HepG2 (cell line): ENCODE measurements around the gene PGM2. TPM values are rescaled to one million over a fixed set of nuclear protein-coding genes. Genes with fewer than 3 reads are reported as not detected.

Experiments used
- ATAC-seq: fragments of 200-7000 bp; cut with Tn5 transposase; 3 replicates; pipeline ENCODE4 v1.9.1; 2020; ENCODE audit warnings: mild to moderate bottlenecking, moderate library complexity
- BruUV-seq: library from RNA; stranded (reverse); fragments of 400-500 nt; replicated peaks from 2 replicates; lab custom pipeline; 2021; lab: Mats Ljungman, UMichigan
- CTCF ChIA-PET: fragments of 300-600 bp; formaldehyde crosslinking; extraction: SDS; loops from one replicate; lab custom pipeline; 2021; ENCODE audit warnings: low total read pairs, inconsistent platforms, low intra/inter-chr PET ratio; lab: Yijun Ruan, JAX
- POLR2A ChIA-PET: fragments of 350-600 bp; sonication (Branson Sonifier 250); formaldehyde crosslinking; loops from one replicate; lab custom pipeline; 2020; ENCODE audit warnings: antibody characterized with exemption, inconsistent platforms; lab: Yijun Ruan, JAX
- DNase-seq: peaks from one replicate; pipeline ENCODE4 v3.0.0-alpha.2; 2015; ENCODE audit warnings: low spot score
- FAIRE-seq: peaks from 3 replicates; lab custom pipeline; 2011; peaks lifted over from hg19 to GRCh38; lab: Jason Lieb, UNC
- H2AFZ ChIP-seq: one replicate; pipeline ENCODE4 v1.6.1; 2011; ENCODE audit warnings: low read length, inconsistent platforms
- H3K27ac ChIP-seq: fragments of 300-600 bp; 3 replicates; pipeline ENCODE4 v1.8.0; 2011; ENCODE audit warnings: mixed run types, mild to moderate bottlenecking, mixed read lengths, low read length, inconsistent platforms; ENCODE audit not compliant: insufficient read depth; ENCODE audit errors: extremely low read length
- H3K27me3 ChIP-seq, 2 experiments: fragments of 200-600 bp in 1 of 2; 2 replicates in 1 of 2; 3 replicates in 1 of 2; pipeline versions ENCODE4 v1.6.0 to v1.8.0; 2011; ENCODE audit warnings: low read length in 2 of 2, mild to moderate bottlenecking in 2 of 2, moderate library complexity in 2 of 2, inconsistent platforms in 1 of 2; ENCODE audit not compliant: insufficient read depth in 2 of 2, control insufficient read depth in 1 of 2
- H3K36me3 ChIP-seq, 2 experiments: fragments of 200-600 bp in 1 of 2; replicated peaks in 1 of 2; 2 replicates in 1 of 2; 3 replicates in 1 of 2; pipeline versions ENCODE4 v1.5.1 to v1.8.0; 2011; ENCODE audit warnings: low read length in 2 of 2, inconsistent platforms in 1 of 2; ENCODE audit not compliant: insufficient read depth in 2 of 2, control insufficient read depth in 1 of 2
- H3K4me1 ChIP-seq: 2 replicates; pipeline ENCODE4 v1.5.1; 2012; ENCODE audit warnings: low read length, inconsistent platforms; ENCODE audit not compliant: insufficient read depth
- H3K4me2 ChIP-seq: 2 replicates; pipeline ENCODE4 v1.6.0; 2011; ENCODE audit warnings: low read depth, low read length, inconsistent platforms
- H3K4me3 ChIP-seq, 3 experiments: fragments of 200-600 bp in 1 of 3; sonication (generic), shearing (Covaris generic) in 1 of 3; replicated peaks in 1 of 3; 2 replicates each; pipeline ENCODE4 v1.5.1; 2011 to 2016; ENCODE audit warnings: low read length in 3 of 3, inconsistent platforms in 2 of 3, low read depth in 2 of 3, mild to moderate bottlenecking in 2 of 3, control low read depth in 1 of 3, mixed read lengths in 1 of 3; ENCODE audit not compliant: insufficient read depth in 1 of 3
- H3K79me2 ChIP-seq: one replicate; pipeline ENCODE4 v1.6.1; 2011; ENCODE audit warnings: low read length, inconsistent platforms; ENCODE audit not compliant: insufficient read depth
- H3K9ac ChIP-seq: 2 replicates; pipeline ENCODE4 v1.6.0; 2011; ENCODE audit warnings: mild to moderate bottlenecking, low read depth, low read length, inconsistent platforms; ENCODE audit not compliant: insufficient read depth
- H3K9me3 ChIP-seq: 2 replicates; pipeline ENCODE4 v1.5.1; 2012; ENCODE audit warnings: mild to moderate bottlenecking, low read length
- H4K20me1 ChIP-seq: 2 replicates; pipeline ENCODE4 v1.6.0; 2011; ENCODE audit warnings: inconsistent platforms, mild to moderate bottlenecking, low read length, moderate library complexity; ENCODE audit not compliant: insufficient read depth
- GMEB2 ChIP-seq: IDR thresholded peaks from 2 replicates; pipeline ENCODE4 v1.6.1; 2016; ENCODE audit warnings: missing biosample characterization, missing genetic modification reagents, low read depth
- MAFF ChIP-seq: IDR thresholded peaks from 2 replicates; pipeline ENCODE4 v1.6.1; 2011; ENCODE audit warnings: low read depth, low read length, improper control_type of control experiment
- MAFK ChIP-seq, 2 experiments: IDR thresholded peaks in 1 of 2; conservative IDR thresholded peaks in 1 of 2; 2 replicates each; pipeline ENCODE4 v1.6.1; 2011; ENCODE audit warnings: improper control_type of control experiment in 2 of 2, low read length in 2 of 2
- RFX5 ChIP-seq: IDR thresholded peaks from 2 replicates; pipeline ENCODE4 v1.6.1; 2011; ENCODE audit warnings: low read depth, low read length, improper control_type of control experiment
- ZNF501 ChIP-seq: sonication (generic); formaldehyde crosslinking; IDR thresholded peaks from 2 replicates; pipeline ENCODE4 v1.5.1; 2020; ENCODE audit warnings: mild to moderate bottlenecking, moderate library complexity, missing genetic modification reagents
- ZNF605 ChIP-seq: sonication (generic); formaldehyde crosslinking; IDR thresholded peaks from 2 replicates; pipeline ENCODE4 v1.8.0; 2022; ENCODE audit warnings: mild to moderate bottlenecking, missing genetic modification reagents
- ZUFSP ChIP-seq: sonication (generic); formaldehyde crosslinking; IDR thresholded peaks from 2 replicates; pipeline ENCODE4 v1.9.0; 2021; ENCODE audit warnings: missing genetic modification reagents, mild to moderate bottlenecking, borderline replicate concordance
- WGBS: methylation state at CpG from one replicate; pipeline ENCODE4 v1.1.6; 2017; ENCODE audit warnings: low lambda C conversion rate; 5-methylcytosine and 5-hydroxymethylcytosine counted together
- in situ Hi-C: cut with HindIII; loops from 2 replicates; pipeline ENCODE4 v1.10.0; 2017; ENCODE audit warnings: low pct_unique_long_range_greater_than_20kb; ENCODE audit not compliant: extremely low pct_ligation_motif_present
- intact Hi-C: fragments of 100-400 bp; cut with micrococcal nuclease; formaldehyde crosslinking; loops from one replicate; pipeline ENCODE4 v1.10.0; 2022; ENCODE audit not compliant: unreplicated experiment
- polyA plus RNA-seq, 8 experiments: library from polyadenylated mRNA; depleted of rRNA in 3 of 8; stranded (reverse) in 7 of 8; unstranded in 1 of 8; fragments of >200 nt; fragmentation: Illumina TruSeq in 4 of 8; extraction: Trizol in 4 of 8; gene quantifications; 2 replicates each; pipeline versions ENCODE4 v1.2.1 to v1.2.3, GENCODE V29; 2011 to 2016; ENCODE audit warnings: low read depth in 4 of 8, missing spikeins in 1 of 8, mixed read lengths in 1 of 8; ENCODE audit not compliant: insufficient read depth in 1 of 8
- total RNA-seq, 5 experiments: library from RNA; depleted of rRNA; stranded (reverse); fragments of >200 nt; fragmentation: Illumina TruSeq; extraction: Trizol; gene quantifications; 2 replicates each; pipeline ENCODE4 v1.2.3, GENCODE V29; 2016; ENCODE audit warnings: low read depth in 1 of 5
- TF ChIP-seq, protein P1 (sequence below): sonication (generic); formaldehyde crosslinking; IDR thresholded peaks from 2 replicates; pipeline ENCODE4 v1.4.0; 2020; ENCODE audit warnings: low read depth, mild to moderate bottlenecking, missing genetic modification reagents

PGM2 gene
- total and polyA plus RNA-seq, 2 of the 13 experiments (the other 11 are each of a cell fraction or from before 2014, with no cell fraction given): 14.6 to 36.9 TPM

DNA sequence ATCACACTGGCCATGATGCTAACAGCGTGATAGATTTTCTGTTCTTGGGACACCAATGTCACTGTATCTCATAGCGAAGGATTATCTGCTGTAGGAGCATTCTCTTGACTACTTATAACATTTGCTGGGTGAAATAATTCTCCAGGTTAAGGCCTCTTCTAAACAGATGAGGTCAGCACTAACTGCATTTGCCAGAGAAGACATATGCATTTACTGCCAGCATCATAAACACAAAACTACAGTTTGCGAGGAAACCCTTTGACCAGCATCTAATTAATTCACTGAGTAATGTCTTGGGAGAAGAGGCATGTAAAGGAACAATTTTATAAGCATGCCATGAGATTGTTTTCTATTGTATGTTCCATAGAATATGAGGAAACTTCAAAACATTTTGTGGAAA is 78.3 kb downstream of the PGM2 start:
- no peaks in the 10 kb centered on the region for H4K20me1 ChIP-seq
- DNase-seq (no peak), ATAC-seq (no peak), FAIRE-seq (no peak)
- no peak overlapping the region for H3K4me3 ChIP-seq
- no peaks in the 10 kb centered on the region for H3K79me2 ChIP-seq
- peaks cover 7% of the 10 kb centered on the region; the same call in 1 of the 2 replicates for H3K4me1 ChIP-seq
- H3K9ac ChIP-seq: no peak overlapping the region
- no peak overlapping the region for H3K27ac ChIP-seq
- TF ChIP-seq MAFK (conservative IDR thresholded peaks at IDR 0.05 in 1 of 2, IDR thresholded peaks at IDR 0.05 in 1 of 2; ENCODE audit: low read length in 2 of 2) (peak; percentile 77 to 80), RFX5 (no peak), ZNF605 (CRISPR knock-in tag) (no peak), GMEB2 (CRISPR knock-in tag) (no peak), ZNF501 (CRISPR knock-in tag) (no peak), MAFF (peak; percentile 65), ZUFSP (CRISPR knock-in tag) (no peak)
- TF ChIP-seq, protein P1, sequence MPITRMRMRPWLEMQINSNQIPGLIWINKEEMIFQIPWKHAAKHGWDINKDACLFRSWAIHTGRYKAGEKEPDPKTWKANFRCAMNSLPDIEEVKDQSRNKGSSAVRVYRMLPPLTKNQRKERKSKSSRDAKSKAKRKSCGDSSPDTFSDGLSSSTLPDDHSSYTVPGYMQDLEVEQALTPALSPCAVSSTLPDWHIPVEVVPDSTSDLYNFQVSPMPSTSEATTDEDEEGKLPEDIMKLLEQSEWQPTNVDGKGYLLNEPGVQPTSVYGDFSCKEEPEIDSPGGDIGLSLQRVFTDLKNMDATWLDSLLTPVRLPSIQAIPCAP (CRISPR knock-in tag): no peak
- no peak overlapping the region for H2AFZ ChIP-seq
- H3K9me3 ChIP-seq: no peaks in the 10 kb centered on the region
- ChIA-PET CTCF (no interaction called here), POLR2A (no interaction called here)
- in situ Hi-C loops: no loop called here
- WGBS: 83% methylated on average over 3 of the region's 3 CpGs
- no TSS peak for BruUV-seq
- H3K36me3 ChIP-seq: no peaks in the 10 kb centered on the region
- peaks cover 0 to 8% of the 10 kb centered on the region in 2 experiments; a peak in 2 of 5 replicates for H3K27me3 ChIP-seq
- H3K4me2 ChIP-seq: no peak overlapping the region
- intact Hi-C loops: no loop called here
